Esophagus squamous epithelium (tissue), 5 donors: ENCODE measurements around the gene KCNG2. TPM values are rescaled to one million over a fixed set of nuclear protein-coding genes. Genes with fewer than 3 reads are reported as not detected.

ENCODE experiments used
- DNase-seq: peaks from one replicate; lab custom pipeline; 2025; lab: John Stamatoyannopoulos, UW
- H3K27ac ChIP-seq, 4 donors: fragments of 200-600 bp; sonication (generic); one replicate each; pipeline ENCODE4 v1.5.1; 2016 to 2019; ENCODE audit warnings: mild to moderate bottlenecking in 1 of 4
- H3K27me3 ChIP-seq, 4 donors: fragments of 200-600 bp; sonication (generic); 1 replicate in 3 of 4; 2 replicates in 1 of 4; pipeline versions ENCODE4 v1.5.1 to v1.6.0; 2017 to 2021; ENCODE audit warnings: antibody characterized with exemption in 1 of 4
- H3K36me3 ChIP-seq, 3 donors: fragments of 200-600 bp; sonication (generic); one replicate each; pipeline ENCODE4 v1.5.1; 2016 to 2019
- H3K4me1 ChIP-seq, 3 donors: fragments of 200-600 bp; sonication (generic); one replicate each; pipeline ENCODE4 v1.5.1; 2017 to 2019
- H3K4me3 ChIP-seq, 4 donors: fragments of 200-600 bp; sonication (generic); 1 replicate in 3 of 4; 2 replicates in 1 of 4; pipeline ENCODE4 v1.5.1; 2016 to 2019; ENCODE audit warnings: mild to moderate bottlenecking in 2 of 4, moderate library complexity in 1 of 4
- H3K9me3 ChIP-seq, 3 donors: fragments of 200-600 bp; sonication (generic); one replicate each; pipeline ENCODE4 v1.5.1; 2016 to 2019
- CTCF ChIP-seq, 6 experiments: fragments of 450-650 bp in 4 of 6; fragments of 200-600 bp in 2 of 6; sonication (generic) in 2 of 6; IDR thresholded peaks; one replicate each; pipeline ENCODE4 v1.5.1; 2016 to 2019; ENCODE audit warnings: antibody characterized with exemption in 6 of 6, mild to moderate bottlenecking in 4 of 6, moderate library complexity in 4 of 6
- POLR2A ChIP-seq, 4 donors: fragments of 450-650 bp; IDR thresholded peaks; one replicate each; pipeline ENCODE4 v1.6.1; 2017; ENCODE audit warnings: antibody characterized with exemption in 4 of 4, mild to moderate bottlenecking in 4 of 4, moderate library complexity in 3 of 4
- WGBS, 2 donors: methylation state at CpG; one replicate each; pipeline ENCODE4 v1.1.5; 2018; 5-methylcytosine and 5-hydroxymethylcytosine counted together
- intact Hi-C: fragments of 100-400 bp; cut with DNase I; formaldehyde crosslinking; loops from one replicate; pipeline ENCODE4 v1.15.0; 2022
- total RNA-seq, 4 donors: library from RNA; depleted of rRNA; stranded (reverse); fragments of >200 nt; gene quantifications; one replicate each; pipeline ENCODE4 v1.1.0, GENCODE V29; 2016
- donor health status: DM: yes; HTN: yes; CAD: no.

The KCNG2 gene
- total RNA-seq, 4 donors from 2014 or later, result 0.19 TPM; not detected in 3

- DNase-seq, result no peak
- no peaks in the 10 kb centered on the region for H3K36me3 ChIP-seq
- intact Hi-C loops, result no loop called here
- WGBS, 2 donors, result 80 to 83% methylated on average over 18 to 20 of the region's 31 CpGs
- no peaks in the 10 kb centered on the region for H3K4me1 ChIP-seq
- H3K27ac ChIP-seq, result no peak overlapping the region
- peaks cover 0 to 47% (median 0%) of the 10 kb centered on the region in 4 donors for H3K27me3 ChIP-seq
- no peak overlapping the region for H3K4me3 ChIP-seq
- peaks cover 0 to 16% (median 3%) of the 10 kb centered on the region in 3 donors for H3K9me3 ChIP-seq
- TF ChIP-seq CTCF (IDR thresholded peaks at IDR 0.05), result no peak
- no peak for TF ChIP-seq POLR2A (IDR thresholded peaks at IDR 0.05)
These were observed 27.8 kb upstream of the KCNG2 start for GRCh38 chr18:79769698-79770500.

- Histone ChIP-seq H3K4me1 (no peaks in the 10 kb centered on the region), H3K36me3 (no peaks in the 10 kb centered on the region), H3K27ac (no peak overlapping the region), H3K9me3 (peaks cover 0 to 16% (median 3%) of the 10 kb centered on the region in 3 donors), H3K4me3 (no peak overlapping the region), H3K27me3 (peaks cover 0 to 52% (median 0%) of the 10 kb centered on the region in 4 donors)
- 79% methylated on average over 6 of the region's 11 CpGs; no CpG with 5 or more reads in 1 of the 2 donors for WGBS, 2 donors
- DNase-seq, result no peak
- TF ChIP-seq POLR2A (IDR thresholded peaks at IDR 0.05), result no peak
- no peak for TF ChIP-seq CTCF (IDR thresholded peaks at IDR 0.05)
- intact Hi-C loops, result no loop called here
These were observed 27.3 kb upstream of the KCNG2 start for GRCh38 chr18:79770501-79770815.

- Histone ChIP-seq H3K27ac (no peak overlapping the region), H3K4me3 (no peak overlapping the region), H3K36me3 (no peaks in the 10 kb centered on the region), H3K27me3 (peaks cover 0 to 53% (median 0%) of the 10 kb centered on the region in 4 donors), H3K4me1 (no peaks in the 10 kb centered on the region), H3K9me3 (peaks cover 0 to 16% (median 3%) of the 10 kb centered on the region in 3 donors)
- DNase-seq, result no peak
- TF ChIP-seq POLR2A (IDR thresholded peaks at IDR 0.05) (no peak), CTCF (IDR thresholded peaks at IDR 0.05) (no peak)
- intact Hi-C loops, result no loop called here
- WGBS, 2 donors, result 65 to 89% methylated on average over 6 to 8 of the region's 24 CpGs
These were observed 26.9 kb upstream of the KCNG2 start for GRCh38 chr18:79770826-79771225.

- TF ChIP-seq CTCF (IDR thresholded peaks at IDR 0.05), result no peak
- no peak for TF ChIP-seq POLR2A (IDR thresholded peaks at IDR 0.05)
- Histone ChIP-seq H3K9me3 (peaks cover 0 to 16% (median 3%) of the 10 kb centered on the region in 3 donors), H3K27me3 (peaks cover 0 to 56% (median 0%) of the 10 kb centered on the region in 4 donors), H3K4me3 (no peak overlapping the region), H3K36me3 (no peaks in the 10 kb centered on the region), H3K27ac (no peak overlapping the region), H3K4me1 (no peaks in the 10 kb centered on the region)
- intact Hi-C loops, result no loop called here
- WGBS, 2 donors, result 58 to 82% methylated on average over 7 to 10 of the region's 35 CpGs
- no peak for DNase-seq
These were observed 26.2 kb upstream of the KCNG2 start for GRCh38 chr18:79771446-79772107.
